ENCODE measurements around the gene MED13L. TPM values are rescaled to one million over a fixed set of nuclear protein-coding genes. Genes with fewer than 3 reads are reported as not detected.

Gene MED13L
- total and polyA plus RNA-seq, 2 donors (not counting 1 experiment from before 2014, with no cell fraction given) = 20.3 to 207 TPM

GRCh38 chr12:116213014-116213413 lies 64.5 kb downstream of the MED13L start:
- H3K27ac ChIP-seq (ENCODE audit: low read length in 2 of 2) = no peak overlapping the region
- H4K20me1 ChIP-seq (ENCODE audit: control insufficient read depth, insufficient read depth, low read length, poor library complexity, severe bottlenecking) = peaks cover 67% of the 10 kb centered on the region
- ChIA-PET POLR2A (no interaction called here), CTCF (no interaction called here)
- H3K4me3 ChIP-seq (ENCODE audit: control extremely low read depth in 1 of 5, extremely low read depth in 1 of 5, insufficient read depth in 1 of 5, low read depth in 2 of 5, low read length in 4 of 5) = no peak overlapping the region
- H3K4me2 ChIP-seq (replicated peaks; ENCODE audit: low read depth, low read length, poor library complexity, severe bottlenecking) = no peak overlapping the region
- H3K4me1 ChIP-seq (ENCODE audit: control insufficient read depth in 2 of 2, insufficient read depth in 2 of 2, low read length in 2 of 2) = peaks cover 8 to 43% of the 10 kb centered on the region in 2 donors
- H2AFZ ChIP-seq (ENCODE audit: insufficient read depth, low read depth, low read length, poor library complexity, severe bottlenecking) = no peak overlapping the region
- no peaks in the 10 kb centered on the region for H3K27me3 ChIP-seq (replicated peaks in 1 of 4; ENCODE audit: control extremely low read depth in 1 of 4, control insufficient read depth in 3 of 4, insufficient read depth in 4 of 4, low read length in 3 of 4)
- H3K79me2 ChIP-seq (ENCODE audit: control insufficient read depth, insufficient read depth, low read length) = peaks cover 100% of the 10 kb centered on the region
- Mint-ChIP-seq H3K27ac (no peak overlapping the region), H3K4me3 (no peak overlapping the region), H3K27me3 (no peaks in the 10 kb centered on the region), H3K9me3 (ENCODE audit: insufficient read depth) (no peaks in the 10 kb centered on the region), H3K4me1 (peaks cover 80% of the 10 kb centered on the region)
- DNase-seq (no peak), ATAC-seq (ENCODE audit: low read depth) (no peak)
- H3K9me3 ChIP-seq (ENCODE audit: control extremely low read depth in 1 of 3, control insufficient read depth in 2 of 3, insufficient read depth in 1 of 3, low read length in 2 of 3) = no peaks in the 10 kb centered on the region
- no peak overlapping the region for H3K9ac ChIP-seq (ENCODE audit: low read length)
- H3K36me3 ChIP-seq (replicated peaks in 1 of 2; ENCODE audit: control extremely low read depth in 1 of 2, control insufficient read depth in 1 of 2, extremely low read depth in 1 of 2, insufficient read depth in 2 of 2, low read length in 1 of 2) = no peaks in the 10 kb centered on the region
- intact Hi-C loops (cut with micrococcal nuclease) = no loop called here
- WGBS (ENCODE audit: insufficient coverage) = 92% methylated on average over 3 of the region's 4 CpGs
- no peak for TF ChIP-seq EZH2 (IDR thresholded peaks at IDR 0.05; ENCODE audit: borderline replicate concordance, insufficient read depth, low read depth, low read length, poor library complexity, severe bottlenecking)
- TF ChIP-seq, protein P1, sequence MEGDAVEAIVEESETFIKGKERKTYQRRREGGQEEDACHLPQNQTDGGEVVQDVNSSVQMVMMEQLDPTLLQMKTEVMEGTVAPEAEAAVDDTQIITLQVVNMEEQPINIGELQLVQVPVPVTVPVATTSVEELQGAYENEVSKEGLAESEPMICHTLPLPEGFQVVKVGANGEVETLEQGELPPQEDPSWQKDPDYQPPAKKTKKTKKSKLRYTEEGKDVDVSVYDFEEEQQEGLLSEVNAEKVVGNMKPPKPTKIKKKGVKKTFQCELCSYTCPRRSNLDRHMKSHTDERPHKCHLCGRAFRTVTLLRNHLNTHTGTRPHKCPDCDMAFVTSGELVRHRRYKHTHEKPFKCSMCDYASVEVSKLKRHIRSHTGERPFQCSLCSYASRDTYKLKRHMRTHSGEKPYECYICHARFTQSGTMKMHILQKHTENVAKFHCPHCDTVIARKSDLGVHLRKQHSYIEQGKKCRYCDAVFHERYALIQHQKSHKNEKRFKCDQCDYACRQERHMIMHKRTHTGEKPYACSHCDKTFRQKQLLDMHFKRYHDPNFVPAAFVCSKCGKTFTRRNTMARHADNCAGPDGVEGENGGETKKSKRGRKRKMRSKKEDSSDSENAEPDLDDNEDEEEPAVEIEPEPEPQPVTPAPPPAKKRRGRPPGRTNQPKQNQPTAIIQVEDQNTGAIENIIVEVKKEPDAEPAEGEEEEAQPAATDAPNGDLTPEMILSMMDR (IDR thresholded peaks at IDR 0.05) = no peak

DNA sequence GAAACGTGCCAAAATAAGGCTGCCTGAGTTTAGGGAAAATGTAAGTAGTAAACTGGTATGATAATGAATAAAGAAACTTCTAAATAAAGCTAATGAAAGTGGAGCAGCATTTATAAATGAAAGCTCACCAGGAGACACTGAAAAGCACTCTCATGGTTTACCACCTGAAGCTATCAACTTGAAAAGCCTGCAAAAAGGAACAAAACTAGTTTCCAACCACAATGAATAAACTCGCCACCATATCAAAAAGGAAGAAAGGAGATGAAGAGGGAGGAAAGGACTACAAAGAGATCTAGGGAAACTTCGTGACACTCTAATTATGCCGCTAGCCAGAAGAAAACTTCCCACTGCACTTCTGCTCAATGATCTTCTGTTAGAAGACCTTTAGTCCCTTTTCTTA lies 66.7 kb downstream of the MED13L start:
- no peak overlapping the region for H3K27ac ChIP-seq (ENCODE audit: low read length in 2 of 2)
- Mint-ChIP-seq H3K4me3 (no peak overlapping the region), H3K9me3 (ENCODE audit: insufficient read depth) (no peaks in the 10 kb centered on the region), H3K27ac (no peak overlapping the region), H3K4me1 (peaks cover 70% of the 10 kb centered on the region), H3K27me3 (no peaks in the 10 kb centered on the region)
- TF ChIP-seq, protein P1 (IDR thresholded peaks at IDR 0.05) = no peak
- no peak for TF ChIP-seq EZH2 (IDR thresholded peaks at IDR 0.05; ENCODE audit: borderline replicate concordance, insufficient read depth, low read depth, low read length, poor library complexity, severe bottlenecking)
- no peak for DNase-seq
- WGBS (ENCODE audit: insufficient coverage) = no CpG with 5 or more reads among the region's 4 CpGs
- no peaks in the 10 kb centered on the region for H3K9me3 ChIP-seq (ENCODE audit: control extremely low read depth in 1 of 3, control insufficient read depth in 2 of 3, insufficient read depth in 1 of 3, low read length in 2 of 3)
- intact Hi-C loops (cut with micrococcal nuclease) = no loop called here
- H3K36me3 ChIP-seq (replicated peaks in 1 of 2; ENCODE audit: control extremely low read depth in 1 of 2, control insufficient read depth in 1 of 2, extremely low read depth in 1 of 2, insufficient read depth in 2 of 2, low read length in 1 of 2) = peaks cover 1 to 3% of the 10 kb centered on the region in 2 experiments
- POLR2A ChIA-PET = no interaction called here
- no peak overlapping the region for H2AFZ ChIP-seq (ENCODE audit: insufficient read depth, low read depth, low read length, poor library complexity, severe bottlenecking)
- peaks cover 57% of the 10 kb centered on the region for H4K20me1 ChIP-seq (ENCODE audit: control insufficient read depth, insufficient read depth, low read length, poor library complexity, severe bottlenecking)
- peaks cover 8 to 27% of the 10 kb centered on the region in 2 donors for H3K4me1 ChIP-seq (ENCODE audit: control insufficient read depth in 2 of 2, insufficient read depth in 2 of 2, low read length in 2 of 2)
- no peak for ATAC-seq (ENCODE audit: low read depth)
- CTCF ChIA-PET = interaction anchor here (1.1 kb wide), 1 partner anchor 25 kb away, joined by 3 read pairs; no protein-coding TSS in a partner anchor
- no peaks in the 10 kb centered on the region for H3K27me3 ChIP-seq (replicated peaks in 1 of 4; ENCODE audit: control extremely low read depth in 1 of 4, control insufficient read depth in 3 of 4, insufficient read depth in 4 of 4, low read length in 3 of 4)
- H3K4me2 ChIP-seq (replicated peaks; ENCODE audit: low read depth, low read length, poor library complexity, severe bottlenecking) = peak overlapping the region; percentile 14
- H3K79me2 ChIP-seq (ENCODE audit: control insufficient read depth, insufficient read depth, low read length) = peaks cover 99% of the 10 kb centered on the region
- H3K9ac ChIP-seq (ENCODE audit: low read length) = no peak overlapping the region
- no peak overlapping the region for H3K4me3 ChIP-seq (ENCODE audit: control extremely low read depth in 1 of 5, extremely low read depth in 1 of 5, insufficient read depth in 1 of 5, low read depth in 2 of 5, low read length in 4 of 5)

Measured in B cell (primary cell).